ENCODE measurements around the gene CBL. TPM values are rescaled to one million over a fixed set of nuclear protein-coding genes. Genes with fewer than 3 reads are reported as not detected.
A peak's percentile ranks its signal among the peaks of the same experiment; 100 is the strongest.

CBL gene
- total RNA-seq, 1 experiment from 2014 or later: 35.5 TPM

DNA sequence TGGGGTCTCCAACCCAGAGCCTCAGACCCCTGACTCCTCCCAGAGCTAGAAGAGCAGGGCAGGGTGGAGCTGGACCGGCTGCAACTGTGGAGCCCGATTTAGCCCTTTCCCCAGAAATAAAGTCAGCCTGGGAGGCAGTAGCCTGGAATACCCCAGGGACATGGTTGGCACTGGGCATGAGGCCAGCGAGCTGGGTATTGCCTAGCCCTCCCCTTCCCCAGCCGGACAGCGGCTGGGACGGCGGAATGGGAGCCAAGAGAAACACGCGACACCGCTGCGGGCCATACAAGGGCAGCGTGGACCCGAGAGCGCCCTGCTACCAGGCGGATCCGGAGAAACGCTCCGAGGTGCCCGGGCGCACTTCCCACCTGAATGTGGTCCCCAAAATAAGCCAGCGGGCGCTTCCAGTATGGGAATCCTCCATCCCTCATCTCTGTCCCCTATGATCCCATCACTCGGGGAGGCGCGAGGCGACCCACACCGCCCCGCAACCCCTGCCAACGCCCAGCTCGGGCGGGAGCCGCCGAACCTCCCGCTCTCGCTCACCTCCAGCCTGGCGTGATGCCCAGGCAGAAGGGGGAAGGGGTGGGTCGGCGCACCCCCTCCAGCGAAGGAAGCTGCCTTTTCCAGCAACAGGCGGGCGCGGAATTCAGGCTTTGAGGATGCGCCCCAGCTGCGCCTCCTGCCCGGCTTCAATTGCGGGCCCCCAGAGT, 110.0 kb downstream of the CBL start:
- no peaks in the 10 kb centered on the region for H3K27me3 Mint-ChIP-seq (ENCODE audit: insufficient read depth, unreplicated experiment)
- POLR2A ChIA-PET: interaction anchor here (0.6 to 0.9 kb wide), 2 partner anchors 18 to 214 kb away, joined by 3 read pairs; partner anchors contain the start of genes DPAGT1 and RNF26
- TF ChIP-seq, protein P1, sequence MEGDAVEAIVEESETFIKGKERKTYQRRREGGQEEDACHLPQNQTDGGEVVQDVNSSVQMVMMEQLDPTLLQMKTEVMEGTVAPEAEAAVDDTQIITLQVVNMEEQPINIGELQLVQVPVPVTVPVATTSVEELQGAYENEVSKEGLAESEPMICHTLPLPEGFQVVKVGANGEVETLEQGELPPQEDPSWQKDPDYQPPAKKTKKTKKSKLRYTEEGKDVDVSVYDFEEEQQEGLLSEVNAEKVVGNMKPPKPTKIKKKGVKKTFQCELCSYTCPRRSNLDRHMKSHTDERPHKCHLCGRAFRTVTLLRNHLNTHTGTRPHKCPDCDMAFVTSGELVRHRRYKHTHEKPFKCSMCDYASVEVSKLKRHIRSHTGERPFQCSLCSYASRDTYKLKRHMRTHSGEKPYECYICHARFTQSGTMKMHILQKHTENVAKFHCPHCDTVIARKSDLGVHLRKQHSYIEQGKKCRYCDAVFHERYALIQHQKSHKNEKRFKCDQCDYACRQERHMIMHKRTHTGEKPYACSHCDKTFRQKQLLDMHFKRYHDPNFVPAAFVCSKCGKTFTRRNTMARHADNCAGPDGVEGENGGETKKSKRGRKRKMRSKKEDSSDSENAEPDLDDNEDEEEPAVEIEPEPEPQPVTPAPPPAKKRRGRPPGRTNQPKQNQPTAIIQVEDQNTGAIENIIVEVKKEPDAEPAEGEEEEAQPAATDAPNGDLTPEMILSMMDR (IDR thresholded peaks at IDR 0.05; ENCODE audit: unreplicated experiment): no peak
- H3K27ac Mint-ChIP-seq (ENCODE audit: low read depth, unreplicated experiment): no peak overlapping the region
- CTCF ChIA-PET: interaction anchor here (0.6 to 1.1 kb wide), 5 partner anchors 9 to 39 kb away, joined by 3 to 7 read pairs (median 4); no protein-coding TSS in a partner anchor
- BruUV-seq (replicated peaks): no TSS peak
- peak; percentile 63 for DNase-seq (ENCODE audit: unreplicated experiment)
- no peaks in the 10 kb centered on the region for H3K9me3 Mint-ChIP-seq (ENCODE audit: unreplicated experiment)
- intact Hi-C loops (cut with micrococcal nuclease): no loop called here
- H3K4me1 Mint-ChIP-seq (ENCODE audit: insufficient read depth, unreplicated experiment): peaks cover 8% of the 10 kb centered on the region
- peaks cover 7% of the 10 kb centered on the region for H3K36me3 Mint-ChIP-seq (ENCODE audit: insufficient read depth, unreplicated experiment)
- H3K4me3 Mint-ChIP-seq (ENCODE audit: unreplicated experiment): peak overlapping the region; percentile 69

DNA sequence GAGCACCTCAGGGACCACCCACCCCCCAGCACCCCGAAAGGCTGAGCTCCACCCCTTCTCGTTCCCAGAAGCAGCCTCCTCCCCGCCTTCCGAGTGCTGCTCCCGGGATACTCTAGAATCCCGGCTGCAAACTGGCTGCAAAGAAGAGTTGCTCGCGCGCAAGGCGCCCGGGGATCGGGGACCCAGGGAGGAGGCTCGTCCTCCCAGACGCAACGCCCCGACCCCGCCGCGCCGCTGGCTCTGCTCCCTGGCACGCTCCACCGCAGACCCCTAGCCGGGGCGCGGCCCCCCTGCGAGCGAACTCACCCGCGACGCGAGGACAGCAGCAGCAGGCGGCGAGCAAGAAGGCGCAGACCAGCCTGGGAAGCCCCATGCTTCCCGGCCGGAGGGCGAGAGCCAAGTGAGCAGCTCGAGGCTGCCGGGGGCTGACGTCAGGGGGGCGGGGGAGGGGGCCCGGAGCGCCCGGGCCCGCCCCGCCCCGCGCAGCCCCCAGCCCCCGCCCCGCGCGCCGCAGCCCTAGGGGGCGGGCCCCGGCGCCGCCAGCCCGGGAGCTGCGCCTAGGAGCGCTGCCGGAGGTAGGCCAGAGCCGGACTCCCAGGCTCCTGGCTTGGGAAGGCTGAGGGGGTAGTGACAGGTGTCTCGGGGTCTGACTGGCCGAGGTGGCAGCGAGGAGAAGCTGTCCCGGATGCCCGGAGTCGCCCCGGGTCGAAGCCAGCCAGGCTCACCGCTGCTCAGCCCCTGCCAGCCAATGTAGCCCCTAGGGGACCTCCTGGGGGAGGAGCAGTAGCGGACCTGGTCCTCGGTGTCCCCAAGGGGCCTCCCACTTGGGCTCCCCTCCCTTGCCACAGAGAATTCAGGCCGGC, 110.8 kb downstream of the CBL start, which contains the start of gene MCAM:
MCAM (minus strand) TSS at position 402 of the 863 bp plus-strand sequence; CDS start at position 373, 29 bp downstream.
- H3K27me3 Mint-ChIP-seq (ENCODE audit: insufficient read depth, unreplicated experiment): no peaks in the 10 kb centered on the region
- intact Hi-C loops (cut with micrococcal nuclease): no loop called here
- TF ChIP-seq, protein P1 (IDR thresholded peaks at IDR 0.05; ENCODE audit: unreplicated experiment): no peak
- peaks cover 8% of the 10 kb centered on the region for H3K4me1 Mint-ChIP-seq (ENCODE audit: insufficient read depth, unreplicated experiment)
- H3K36me3 Mint-ChIP-seq (ENCODE audit: insufficient read depth, unreplicated experiment): peaks cover 6% of the 10 kb centered on the region
- H3K4me3 Mint-ChIP-seq (ENCODE audit: unreplicated experiment): peak within 1 kb of the TSS; percentile 69
- no peak for DNase-seq (ENCODE audit: unreplicated experiment)
- POLR2A ChIA-PET: interaction anchor here (0.6 to 1.4 kb wide), 3 partner anchors 196 to 261 kb away, joined by 3 read pairs; partner anchors contain the start of gene DPAGT1
- H3K27ac Mint-ChIP-seq (ENCODE audit: low read depth, unreplicated experiment): no peak within 1 kb of the TSS
- no peaks in the 10 kb centered on the region for H3K9me3 Mint-ChIP-seq (ENCODE audit: unreplicated experiment)
- CTCF ChIA-PET: interaction anchor here (0.6 to 1.1 kb wide), 6 partner anchors 8 to 224 kb away, joined by 3 to 6 read pairs (median 4); no protein-coding TSS in a partner anchor
- BruUV-seq (replicated peaks): no TSS peak

DNA sequence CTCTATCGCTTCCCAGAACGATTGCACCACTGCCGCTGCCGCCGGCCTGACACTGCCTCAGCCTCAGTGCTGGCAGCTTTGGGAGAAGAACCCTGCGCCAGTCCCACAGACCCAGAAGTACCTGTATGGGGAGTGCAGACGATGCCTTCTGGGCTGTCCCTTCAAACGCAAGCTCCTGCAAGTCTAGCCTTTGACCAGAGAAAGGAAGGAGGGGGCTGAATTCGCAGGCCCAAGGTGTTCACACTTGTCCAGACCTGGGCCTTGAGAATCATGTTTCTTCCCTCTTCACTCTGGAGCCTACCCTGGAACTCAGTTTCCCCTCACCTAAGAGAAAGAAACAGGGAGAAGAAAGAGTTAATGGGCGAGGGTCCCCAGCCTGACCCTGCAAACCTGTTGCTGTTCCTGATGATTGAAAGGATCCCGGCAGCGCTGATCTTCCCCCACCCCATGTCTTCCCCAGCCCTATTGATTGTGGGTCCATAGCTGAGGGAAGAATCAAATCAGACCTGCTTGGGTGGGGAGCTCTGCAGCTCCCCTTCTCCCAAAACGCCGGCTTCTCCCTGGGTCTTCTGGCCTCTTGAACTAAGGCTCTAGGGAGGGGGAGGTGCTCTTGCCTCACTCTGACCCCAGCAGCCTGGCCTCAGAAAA, 111.6 kb downstream of the CBL start:
- ChIA-PET CTCF (interaction anchor here (0.6 to 1.2 kb wide), 6 partner anchors 9 to 223 kb away, joined by 3 to 6 read pairs (median 4); no protein-coding TSS in a partner anchor), POLR2A (interaction anchor here (0.6 to 1.4 kb wide), 3 partner anchors 16 to 197 kb away, joined by 3 to 4 read pairs (median 3); partner anchors contain the start of gene RNF26)
- intact Hi-C loops (cut with micrococcal nuclease): no loop called here

More for the DNA sequence above, 111.6 kb downstream of the CBL start:
- Mint-ChIP-seq H3K36me3 (ENCODE audit: insufficient read depth, unreplicated experiment) (no peaks in the 10 kb centered on the region), H3K4me3 (ENCODE audit: unreplicated experiment) (no peak overlapping the region), H3K27ac (ENCODE audit: low read depth, unreplicated experiment) (no peak overlapping the region), H3K4me1 (ENCODE audit: insufficient read depth, unreplicated experiment) (peaks cover 8% of the 10 kb centered on the region), H3K9me3 (ENCODE audit: unreplicated experiment) (no peaks in the 10 kb centered on the region), H3K27me3 (ENCODE audit: insufficient read depth, unreplicated experiment) (no peaks in the 10 kb centered on the region)
- no TSS peak for BruUV-seq (replicated peaks)
- DNase-seq (ENCODE audit: unreplicated experiment): no peak
- TF ChIP-seq, protein P1 (IDR thresholded peaks at IDR 0.05; ENCODE audit: unreplicated experiment): no peak

Measured in MCF 10A (cell line).